Measurements from ENCODE around the gene EME1.

- TF ChIP-seq EP300 (conservative IDR thresholded peaks at IDR 0.05; ENCODE audit: poor library complexity, severe bottlenecking) = no peak
- no peak for TF ChIP-seq CTCF (IDR thresholded peaks at IDR 0.05; ENCODE audit: poor library complexity, severe bottlenecking)
- TF ChIP-seq REST (IDR thresholded peaks at IDR 0.05; ENCODE audit: borderline replicate concordance) = no peak
- TF ChIP-seq POLR2AphosphoS5 (IDR thresholded peaks at IDR 0.05) = no peak
- no peak for TF ChIP-seq EZH2 (IDR thresholded peaks at IDR 0.05; ENCODE audit: borderline replicate concordance, insufficient read depth, low read length, poor library complexity, severe bottlenecking)
- no peak for TF ChIP-seq RAD21 (conservative IDR thresholded peaks at IDR 0.05)
- no peak for TF ChIP-seq TAF1 (IDR thresholded peaks at IDR 0.05; ENCODE audit: low read depth)
- TF ChIP-seq MXI1 (conservative IDR thresholded peaks at IDR 0.05; ENCODE audit: poor library complexity, severe bottlenecking) = no peak
These were observed 33.6 kb upstream of the EME1 start for GRCh38 chr17:50339381-50339780.

All from neural cell (in vitro differentiated cells).